Neural cell (in vitro differentiated cells): ENCODE data around the gene HIPK4. TPM values are rescaled to one million over a fixed set of nuclear protein-coding genes. Genes with fewer than 3 reads are reported as not detected.

ENCODE experiments used
- H2AFZ ChIP-seq: fragments of 200-600, 300-800 bp; sonication (generic), shearing (Covaris generic); 2 replicates; pipeline ENCODE4 v1.6.0; 2014; ENCODE audit warnings: low read depth, mild to moderate bottlenecking, antibody characterized with exemption, low read length, moderate library complexity
- H3F3A ChIP-seq: fragments of 200-600 bp; shearing (Covaris generic); 2 replicates; pipeline ENCODE4 v1.6.1; 2016; ENCODE audit warnings: mild to moderate bottlenecking, moderate library complexity, mixed read lengths, antibody characterized with exemption, low read length; ENCODE audit not compliant: insufficient read depth, poor library complexity, severe bottlenecking
- H3K27ac ChIP-seq: fragments of 200-600, 300-800 bp; sonication (generic), shearing (Covaris generic); 2 replicates; pipeline ENCODE4 v1.5.1; 2014; ENCODE audit warnings: mild to moderate bottlenecking, low read length, moderate library complexity
- H3K27me3 ChIP-seq: fragments of 300-800, 200-600 bp; sonication (generic), shearing (Covaris generic); 2 replicates; pipeline ENCODE4 v1.6.0; 2014; ENCODE audit warnings: mild to moderate bottlenecking, low read depth, low read length, moderate library complexity; ENCODE audit not compliant: insufficient read depth
- H3K36me3 ChIP-seq: fragments of 300-800, 200-600 bp; sonication (generic), shearing (Covaris generic); 2 replicates; pipeline ENCODE4 v1.5.1; 2014; ENCODE audit warnings: mild to moderate bottlenecking, antibody characterized with exemption, low read length, moderate library complexity; ENCODE audit not compliant: insufficient read depth
- H3K4me2 ChIP-seq: fragments of 300-800, 200-600 bp; sonication (generic), shearing (Covaris generic); 2 replicates; pipeline ENCODE4 v1.6.0; 2014; ENCODE audit warnings: mild to moderate bottlenecking, low read length
- H3K4me3 ChIP-seq: fragments of 300-800, 200-600 bp; sonication (generic), shearing (Covaris generic); 2 replicates; pipeline ENCODE4 v1.5.1; 2014; ENCODE audit warnings: mild to moderate bottlenecking, low read length, moderate library complexity
- H3K79me2 ChIP-seq: fragments of 200-600 bp; shearing (Covaris generic); replicated peaks from 2 replicates; pipeline ENCODE4 v1.6.0; 2014; ENCODE audit warnings: mild to moderate bottlenecking, low read length, moderate library complexity; ENCODE audit not compliant: insufficient read depth
- H3K9ac ChIP-seq: fragments of 300-800, 200-600 bp; sonication (generic), shearing (Covaris generic); 2 replicates; pipeline ENCODE4 v1.6.1; 2016; ENCODE audit warnings: mild to moderate bottlenecking, low read length, mixed read lengths
- H3K9me2 ChIP-seq: fragments of 200-600 bp; shearing (Covaris generic); 2 replicates; pipeline ENCODE4 v1.6.1; 2016; ENCODE audit warnings: mild to moderate bottlenecking, low read length, mixed read lengths; ENCODE audit not compliant: insufficient read depth
- H3K9me3 ChIP-seq: fragments of 200-600, 300-800 bp; sonication (generic), shearing (Covaris generic); 2 replicates; pipeline ENCODE4 v1.6.1; 2016; ENCODE audit warnings: mild to moderate bottlenecking, mixed run types, low read length, moderate library complexity, mixed read lengths
- H4K20me1 ChIP-seq: fragments of 200-600 bp; shearing (Covaris generic); 2 replicates; pipeline ENCODE4 v1.6.1; 2016; ENCODE audit warnings: mild to moderate bottlenecking, mixed run types; ENCODE audit not compliant: insufficient read depth
- CTCF ChIP-seq: fragments of 450-650 bp; IDR thresholded peaks from 2 replicates; pipeline ENCODE4 v1.5.1; 2014; ENCODE audit warnings: antibody characterized with exemption, mild to moderate bottlenecking, moderate library complexity; ENCODE audit not compliant: poor library complexity, severe bottlenecking
- EP300 ChIP-seq: fragments of 450-650 bp; conservative IDR thresholded peaks from 2 replicates; pipeline ENCODE4 v1.6.1; 2014; ENCODE audit warnings: antibody characterized with exemption, mild to moderate bottlenecking, moderate library complexity; ENCODE audit not compliant: poor library complexity, severe bottlenecking
- EZH2 ChIP-seq: fragments of 200-600, 300-800 bp; shearing (Covaris generic), sonication (generic); IDR thresholded peaks from 2 replicates; pipeline ENCODE4 v1.6.1; 2014; ENCODE audit warnings: antibody characterized with exemption, low read length, borderline replicate concordance, mild to moderate bottlenecking; ENCODE audit not compliant: insufficient read depth, poor library complexity, severe bottlenecking
- MXI1 ChIP-seq: fragments of 450-650 bp; conservative IDR thresholded peaks from 2 replicates; pipeline ENCODE4 v1.6.1; 2014; ENCODE audit warnings: antibody characterized with exemption, mild to moderate bottlenecking; ENCODE audit not compliant: poor library complexity, severe bottlenecking
- POLR2AphosphoS5 ChIP-seq: IDR thresholded peaks from 2 replicates; pipeline ENCODE4 v1.6.1; 2012
- RAD21 ChIP-seq: fragments of 450-650 bp; conservative IDR thresholded peaks from 2 replicates; pipeline ENCODE4 v1.6.1; 2014; ENCODE audit warnings: antibody characterized with exemption, mild to moderate bottlenecking, moderate library complexity
- REST ChIP-seq: IDR thresholded peaks from 2 replicates; pipeline ENCODE4 v1.6.1; 2012; ENCODE audit warnings: borderline replicate concordance
- SMC3 ChIP-seq: fragments of 450-650 bp; conservative IDR thresholded peaks from 2 replicates; pipeline ENCODE4 v1.6.1; 2014; ENCODE audit warnings: antibody characterized with exemption, mild to moderate bottlenecking, moderate library complexity; ENCODE audit not compliant: poor library complexity
- TAF1 ChIP-seq: IDR thresholded peaks from 2 replicates; pipeline ENCODE4 v1.6.1; 2012; ENCODE audit warnings: low read depth
- polyA plus RNA-seq: library from polyadenylated mRNA; depleted of rRNA; stranded (reverse); fragments of >200 nt; gene quantifications from 2 replicates; pipeline ENCODE4 v1.2.3, GENCODE V29; 2014

The HIPK4 gene
- polyA plus RNA-seq, 1 donor from 2014 or later = not detected

- Histone ChIP-seq H2AFZ (no peak overlapping the region), H3K9ac (no peak overlapping the region), H4K20me1 (peaks cover 3% of the 10 kb centered on the region), H3K27me3 (no peaks in the 10 kb centered on the region), H3K9me3 (no peaks in the 10 kb centered on the region), H3K36me3 (peaks cover 11% of the 10 kb centered on the region), H3K27ac (no peak overlapping the region), H3K4me2 (no peak overlapping the region), H3F3A (no peaks in the 10 kb centered on the region), H3K79me2 (peaks cover 34% of the 10 kb centered on the region), H3K4me3 (no peak overlapping the region), H3K9me2 (no peaks in the 10 kb centered on the region)
- no peak for TF ChIP-seq RAD21
- TF ChIP-seq SMC3 = no peak
- TF ChIP-seq POLR2AphosphoS5 = no peak
- no peak for TF ChIP-seq REST
- TF ChIP-seq EP300 = no peak
- no peak for TF ChIP-seq CTCF
- no peak for TF ChIP-seq TAF1
- TF ChIP-seq EZH2 = no peak
- TF ChIP-seq MXI1 = no peak
These were observed 20.2 kb downstream of the HIPK4 start for GRCh38 chr19:40369797-40370196.

GRCh38 chr19:40367577-40368434 is 22.2 kb downstream of the HIPK4 start:
- Histone ChIP-seq H3K27ac (peak overlapping the region; percentile 92), H3K9me2 (no peaks in the 10 kb centered on the region), H3K27me3 (no peaks in the 10 kb centered on the region), H3K79me2 (peaks cover 34% of the 10 kb centered on the region), H2AFZ (no peak overlapping the region), H3K4me3 (peak overlapping the region; percentile 85), H3K9me3 (no peaks in the 10 kb centered on the region), H3F3A (no peaks in the 10 kb centered on the region), H3K9ac (peak overlapping the region; percentile 93), H3K4me2 (no peak overlapping the region), H3K36me3 (peaks cover 3% of the 10 kb centered on the region), H4K20me1 (peaks cover 3% of the 10 kb centered on the region)
- TF ChIP-seq EP300 = no peak
